K562 (cell line): Measurements from ENCODE around the gene LDB2. TPM values are rescaled to one million over a fixed set of nuclear protein-coding genes. Genes with fewer than 3 reads are reported as not detected.

ENCODE experiments used
- ATF1 ChIP-seq, 2 experiments: fragments of 450-650 bp in 1 of 2; IDR thresholded peaks; 2 replicates each; pipeline ENCODE4 v1.6.1; 2016; ENCODE audit warnings: missing compliant biosample characterization in 1 of 2, missing genetic modification characterization in 1 of 2
- RB1 ChIP-seq: fragments of 450-650 bp; IDR thresholded peaks from 2 replicates; pipeline ENCODE4 v1.6.1; 2017; ENCODE audit warnings: low read depth, mild to moderate bottlenecking
- RUNX1 ChIP-seq: sonication (generic); IDR thresholded peaks from 2 replicates; pipeline ENCODE4 v1.6.1; 2016; ENCODE audit warnings: antibody characterized with exemption, low read depth
- SRSF9 ChIP-seq: fragments of 200-400 bp; formaldehyde crosslinking; IDR thresholded peaks from 2 replicates; pipeline ENCODE4 v1.6.1; 2017; ENCODE audit warnings: low read depth, low read length, borderline replicate concordance
- TOE1 ChIP-seq, 2 experiments: fragments of 450-650 bp in 1 of 2; sonication (generic) in 1 of 2; formaldehyde crosslinking in 1 of 2; IDR thresholded peaks; 2 replicates each; pipeline versions ENCODE4 v1.7.1 to v1.8.0; 2016 to 2022; ENCODE audit warnings: borderline replicate concordance in 2 of 2, mild to moderate bottlenecking in 2 of 2, antibody characterized with exemption in 1 of 2, inconsistent platforms in 1 of 2, low read depth in 1 of 2, missing genetic modification reagents in 1 of 2, moderate library complexity in 1 of 2
- U2AF1 ChIP-seq: fragments of 200-400 bp; formaldehyde crosslinking; optimal IDR thresholded peaks from 2 replicates; pipeline ENCODE3; 2017; ENCODE audit warnings: mild to moderate bottlenecking, low read depth, low read length, moderate library complexity
- ZNF699 ChIP-seq: fragments of 250-450 bp; sonication (Bioruptor Pico); IDR thresholded peaks from 2 replicates; pipeline ENCODE4 v1.8.0; 2021; ENCODE audit warnings: mild to moderate bottlenecking, moderate library complexity; ENCODE audit not compliant: insufficient replicate concordance
- ZNF740 ChIP-seq, 3 experiments: fragments of 200-800 bp in 1 of 3; sonication (Bioruptor generic) in 1 of 3; sonication (generic) in 1 of 3; formaldehyde crosslinking in 1 of 3; IDR thresholded peaks; 2 replicates each; pipeline versions ENCODE4 v1.6.1 to v1.8.0; 2016 to 2022; ENCODE audit warnings: mild to moderate bottlenecking in 2 of 3, missing compliant biosample characterization in 2 of 3, missing genetic modification characterization in 2 of 3, missing genetic modification reagents in 1 of 3
- ZSCAN32 ChIP-seq: fragments of 450-650 bp; formaldehyde crosslinking; IDR thresholded peaks from 2 replicates; pipeline ENCODE4 v1.4.0; 2020; ENCODE audit warnings: mild to moderate bottlenecking, moderate library complexity
- polyA plus RNA-seq, 8 experiments: library from polyadenylated mRNA; depleted of rRNA in 4 of 8; stranded (reverse) in 5 of 8; unstranded in 3 of 8; fragments of >200 nt; fragmentation: Nextera tagmentation in 2 of 8; fragmentation: Illumina TruSeq in 1 of 8; extraction: Ambion mirVana in 2 of 8; extraction: Trizol in 1 of 8; gene quantifications; 2 replicates each; pipeline versions ENCODE4 v1.2.1 to v1.2.3, GENCODE V29; 2011 to 2014; ENCODE audit warnings: inconsistent platforms in 1 of 8, missing spikeins in 1 of 8
- total RNA-seq, 7 experiments: library from RNA; depleted of rRNA in 6 of 7; stranded (reverse); fragments of >200 nt in 6 of 7; fragmentation: Illumina TruSeq in 2 of 7; extraction: Trizol in 2 of 7; gene quantifications; 2 replicates each; pipeline versions ENCODE4 v1.2.1 to v1.2.3, GENCODE V29; 2011 to 2021; ENCODE audit warnings: low replicate concordance in 1 of 7
- TF ChIP-seq, protein P1 (sequence below): sonication (generic); formaldehyde crosslinking; IDR thresholded peaks from 2 replicates; pipeline ENCODE4 v1.4.0; 2020; ENCODE audit warnings: mild to moderate bottlenecking, missing genetic modification reagents
- TF ChIP-seq, protein P2 (sequence below): fragments of 150-350 bp; conservative IDR thresholded peaks from 2 replicates; pipeline ENCODE4 v1.6.1; 2014; ENCODE audit warnings: low read length

LDB2 gene
- total and polyA plus RNA-seq, 9 of the 15 experiments (the other 6 are each of a cell fraction or from before 2014, with no cell fraction given), result 0.10 to 0.20 TPM; not detected in 7

GRCh38 chr4:16728111-16728510, 170.3 kb downstream of the LDB2 start (continued):
- TF ChIP-seq, protein P1, sequence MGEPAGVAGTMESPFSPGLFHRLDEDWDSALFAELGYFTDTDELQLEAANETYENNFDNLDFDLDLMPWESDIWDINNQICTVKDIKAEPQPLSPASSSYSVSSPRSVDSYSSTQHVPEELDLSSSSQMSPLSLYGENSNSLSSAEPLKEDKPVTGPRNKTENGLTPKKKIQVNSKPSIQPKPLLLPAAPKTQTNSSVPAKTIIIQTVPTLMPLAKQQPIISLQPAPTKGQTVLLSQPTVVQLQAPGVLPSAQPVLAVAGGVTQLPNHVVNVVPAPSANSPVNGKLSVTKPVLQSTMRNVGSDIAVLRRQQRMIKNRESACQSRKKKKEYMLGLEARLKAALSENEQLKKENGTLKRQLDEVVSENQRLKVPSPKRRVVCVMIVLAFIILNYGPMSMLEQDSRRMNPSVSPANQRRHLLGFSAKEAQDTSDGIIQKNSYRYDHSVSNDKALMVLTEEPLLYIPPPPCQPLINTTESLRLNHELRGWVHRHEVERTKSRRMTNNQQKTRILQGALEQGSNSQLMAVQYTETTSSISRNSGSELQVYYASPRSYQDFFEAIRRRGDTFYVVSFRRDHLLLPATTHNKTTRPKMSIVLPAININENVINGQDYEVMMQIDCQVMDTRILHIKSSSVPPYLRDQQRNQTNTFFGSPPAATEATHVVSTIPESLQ (CRISPR knock-in tag), result no peak
- TF ChIP-seq RUNX1, result no peak
- no peak for TF ChIP-seq TOE1 (IDR thresholded peaks at IDR 0.05; ENCODE audit: borderline replicate concordance)
- no peak for TF ChIP-seq TOE1 (CRISPR knock-in tag; IDR thresholded peaks at IDR 0.05; ENCODE audit: borderline replicate concordance, low read depth)
- TF ChIP-seq ZNF740 (CRISPR knock-in tag; IDR thresholded peaks at IDR 0.05), result no peak
- no peak for TF ChIP-seq ZNF740 (tag; IDR thresholded peaks at IDR 0.05)
- TF ChIP-seq SRSF9, result no peak
- TF ChIP-seq ZSCAN32 (CRISPR knock-in tag), result no peak
- no peak for TF ChIP-seq U2AF1
- TF ChIP-seq ZNF699, result no peak
- TF ChIP-seq ATF1 (CRISPR knock-in tag; IDR thresholded peaks at IDR 0.05), result no peak
- TF ChIP-seq ATF1 (tag; IDR thresholded peaks at IDR 0.05), result no peak
- TF ChIP-seq, protein P2, sequence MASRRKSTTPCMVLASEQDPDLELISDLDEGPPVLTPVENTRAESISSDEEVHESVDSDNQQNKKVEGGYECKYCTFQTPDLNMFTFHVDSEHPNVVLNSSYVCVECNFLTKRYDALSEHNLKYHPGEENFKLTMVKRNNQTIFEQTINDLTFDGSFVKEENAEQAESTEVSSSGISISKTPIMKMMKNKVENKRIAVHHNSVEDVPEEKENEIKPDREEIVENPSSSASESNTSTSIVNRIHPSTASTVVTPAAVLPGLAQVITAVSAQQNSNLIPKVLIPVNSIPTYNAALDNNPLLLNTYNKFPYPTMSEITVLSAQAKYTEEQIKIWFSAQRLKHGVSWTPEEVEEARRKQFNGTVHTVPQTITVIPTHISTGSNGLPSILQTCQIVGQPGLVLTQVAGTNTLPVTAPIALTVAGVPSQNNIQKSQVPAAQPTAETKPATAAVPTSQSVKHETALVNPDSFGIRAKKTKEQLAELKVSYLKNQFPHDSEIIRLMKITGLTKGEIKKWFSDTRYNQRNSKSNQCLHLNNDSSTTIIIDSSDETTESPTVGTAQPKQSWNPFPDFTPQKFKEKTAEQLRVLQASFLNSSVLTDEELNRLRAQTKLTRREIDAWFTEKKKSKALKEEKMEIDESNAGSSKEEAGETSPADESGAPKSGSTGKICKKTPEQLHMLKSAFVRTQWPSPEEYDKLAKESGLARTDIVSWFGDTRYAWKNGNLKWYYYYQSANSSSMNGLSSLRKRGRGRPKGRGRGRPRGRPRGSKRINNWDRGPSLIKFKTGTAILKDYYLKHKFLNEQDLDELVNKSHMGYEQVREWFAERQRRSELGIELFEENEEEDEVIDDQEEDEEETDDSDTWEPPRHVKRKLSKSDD, result no peak
- no peak for TF ChIP-seq RB1
